Measurements from ENCODE around the gene TMEM108.

GRCh38 chr3:133047980-133048379 lies 9.8 kb downstream of the TMEM108 start:
- TF ChIP-seq CTCF (conservative IDR thresholded peaks at IDR 0.05; ENCODE audit: low read depth, low read length) (no peak), USF2 (IDR thresholded peaks at IDR 0.05; ENCODE audit: low read depth, low read length) (no peak), NFE2L2 (IDR thresholded peaks at IDR 0.05; ENCODE audit: low read depth, low read length) (no peak), POLR2A (IDR thresholded peaks at IDR 0.05; ENCODE audit: low read depth, low read length) (no peak), FOS (IDR thresholded peaks at IDR 0.05; ENCODE audit: low read depth, low read length) (no peak), MXI1 (IDR thresholded peaks at IDR 0.05; ENCODE audit: borderline replicate concordance, low read depth, low read length) (no peak), MAFK (IDR thresholded peaks at IDR 0.05; ENCODE audit: low read depth, low read length) (no peak), BHLHE40 (IDR thresholded peaks at IDR 0.05; ENCODE audit: low read depth, low read length) (no peak), RAD21 (IDR thresholded peaks at IDR 0.05; ENCODE audit: low read length) (no peak), SMC3 (IDR thresholded peaks at IDR 0.05; ENCODE audit: low read depth, low read length) (no peak), RCOR1 (IDR thresholded peaks at IDR 0.05; ENCODE audit: insufficient replicate concordance, low read length) (no peak), MAZ (IDR thresholded peaks at IDR 0.05; ENCODE audit: borderline replicate concordance, low read depth, low read length) (no peak), CEBPB (IDR thresholded peaks at IDR 0.05; ENCODE audit: low read depth, low read length) (no peak)
